Measurements from ENCODE around the gene SARM1. TPM values are rescaled to one million over a fixed set of nuclear protein-coding genes. Genes with fewer than 3 reads are reported as not detected.

SARM1 gene
- total RNA-seq, 1 experiment from 2014 or later: 5.1 TPM

DNA sequence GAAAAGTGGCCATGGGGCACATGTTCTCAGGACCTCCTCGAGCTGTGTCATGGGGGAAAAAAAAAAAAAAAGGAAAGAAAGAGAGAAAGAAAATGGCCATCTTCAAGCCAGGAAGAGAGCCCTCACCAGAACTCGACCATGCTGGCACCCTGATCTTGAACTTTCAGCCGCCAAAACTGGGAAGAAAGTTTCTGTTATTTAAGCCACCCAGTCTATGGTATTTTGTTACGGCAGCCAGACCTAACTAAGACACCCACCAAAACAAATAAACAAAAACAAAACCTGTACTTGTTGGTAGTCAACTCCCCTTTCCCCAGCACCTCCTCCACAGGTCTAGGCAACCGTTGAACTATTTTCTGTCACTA lies 75.9 kb downstream of the SARM1 start:
- H2AK5ac ChIP-seq (ENCODE audit: insufficient read length, low read length): no peak overlapping the region
- no peak overlapping the region for H4K91ac ChIP-seq (ENCODE audit: insufficient read length, low read depth, low read length)
- H3K4me3 Mint-ChIP-seq: no peak overlapping the region
- no peaks in the 10 kb centered on the region for H4K20me1 ChIP-seq (ENCODE audit: control insufficient read depth, insufficient read depth, insufficient read length)
- H2BK120ac ChIP-seq (ENCODE audit: low read depth, low read length, poor library complexity, severe bottlenecking): no peak overlapping the region
- H3K18ac ChIP-seq (ENCODE audit: insufficient read length, low read depth, low read length): no peak overlapping the region
- no peak overlapping the region for H2AFZ ChIP-seq (ENCODE audit: low read length)
- H2BK12ac ChIP-seq (ENCODE audit: insufficient read length, low read depth, low read length): no peak overlapping the region
- TF ChIP-seq, protein P1, sequence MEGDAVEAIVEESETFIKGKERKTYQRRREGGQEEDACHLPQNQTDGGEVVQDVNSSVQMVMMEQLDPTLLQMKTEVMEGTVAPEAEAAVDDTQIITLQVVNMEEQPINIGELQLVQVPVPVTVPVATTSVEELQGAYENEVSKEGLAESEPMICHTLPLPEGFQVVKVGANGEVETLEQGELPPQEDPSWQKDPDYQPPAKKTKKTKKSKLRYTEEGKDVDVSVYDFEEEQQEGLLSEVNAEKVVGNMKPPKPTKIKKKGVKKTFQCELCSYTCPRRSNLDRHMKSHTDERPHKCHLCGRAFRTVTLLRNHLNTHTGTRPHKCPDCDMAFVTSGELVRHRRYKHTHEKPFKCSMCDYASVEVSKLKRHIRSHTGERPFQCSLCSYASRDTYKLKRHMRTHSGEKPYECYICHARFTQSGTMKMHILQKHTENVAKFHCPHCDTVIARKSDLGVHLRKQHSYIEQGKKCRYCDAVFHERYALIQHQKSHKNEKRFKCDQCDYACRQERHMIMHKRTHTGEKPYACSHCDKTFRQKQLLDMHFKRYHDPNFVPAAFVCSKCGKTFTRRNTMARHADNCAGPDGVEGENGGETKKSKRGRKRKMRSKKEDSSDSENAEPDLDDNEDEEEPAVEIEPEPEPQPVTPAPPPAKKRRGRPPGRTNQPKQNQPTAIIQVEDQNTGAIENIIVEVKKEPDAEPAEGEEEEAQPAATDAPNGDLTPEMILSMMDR (conservative IDR thresholded peaks at IDR 0.05): no peak
- no peak overlapping the region for H2BK5ac ChIP-seq (ENCODE audit: insufficient read length, low read length)
- no peaks in the 10 kb centered on the region; a peak in 1 of 5 replicates for H3K9me3 Mint-ChIP-seq
- no peak overlapping the region for H3K14ac ChIP-seq (ENCODE audit: insufficient read depth, low read length)
- no peaks in the 10 kb centered on the region for H3K27me3 ChIP-seq (ENCODE audit: insufficient read depth, low read length)
- H3K9ac ChIP-seq (ENCODE audit: extremely low read depth, insufficient read length, low read length): no peak overlapping the region
- H3K4me1 Mint-ChIP-seq: peaks cover 0 to 3% of the 10 kb centered on the region in 2 experiments; a peak in 1 of 4 replicates
- no peaks in the 10 kb centered on the region for H3K9me3 ChIP-seq (ENCODE audit: control insufficient read depth, low read depth, low read length)
- H2BK20ac ChIP-seq (ENCODE audit: low read depth, low read length, poor library complexity, severe bottlenecking): no peak overlapping the region
- no peak for DNase-seq
- H3K27me3 Mint-ChIP-seq (ENCODE audit: low read depth): peaks cover 10% of the 10 kb centered on the region
- H3K23me2 ChIP-seq (ENCODE audit: insufficient read length, low read depth, low read length, poor library complexity, severe bottlenecking): no peaks in the 10 kb centered on the region
- no peak overlapping the region for H3K23ac ChIP-seq (ENCODE audit: insufficient read length, low read depth, low read length)
- H3K36me3 Mint-ChIP-seq (ENCODE audit: insufficient read depth in 1 of 3, low read depth in 3 of 3): no peaks in the 10 kb centered on the region
- no peaks in the 10 kb centered on the region for H3K79me2 ChIP-seq (ENCODE audit: insufficient read depth, low read length)
- H3K4me2 ChIP-seq (ENCODE audit: insufficient read depth, insufficient read length, low read length): no peak overlapping the region
- H3K4ac ChIP-seq (ENCODE audit: low read depth, low read length): no peak overlapping the region
- no peak overlapping the region for H2BK15ac ChIP-seq (ENCODE audit: low read depth, low read length)
- H3K27ac Mint-ChIP-seq: no peak overlapping the region
- H4K5ac ChIP-seq (ENCODE audit: insufficient read length, low read depth, low read length): no peak overlapping the region
- H3K79me1 ChIP-seq (ENCODE audit: insufficient read depth, low read depth, low read length, poor library complexity, severe bottlenecking): no peaks in the 10 kb centered on the region
- H3K56ac ChIP-seq (ENCODE audit: insufficient read length, low read depth, low read length): no peak overlapping the region
- H3K27ac ChIP-seq (ENCODE audit: insufficient read length, low read depth, low read length): no peak overlapping the region
- no peaks in the 10 kb centered on the region for H3K4me1 ChIP-seq (ENCODE audit: insufficient read depth, low read length)
- WGBS (ENCODE audit: extremely low coverage, insufficient read length, low lambda C conversion rate): no CpG with 5 or more reads among the region's 5 CpGs
- no peak overlapping the region for H3T11ph ChIP-seq (ENCODE audit: low read length)
- H4K8ac ChIP-seq (replicated peaks; ENCODE audit: insufficient read length, low read depth, low read length): no peak overlapping the region

All from H9 (cell line).